Stimulated activated CD8-positive, alpha-beta memory T cell treated with anti-CD3 and anti-CD28 coated beads, Interleukin-7, amount 100 ng/mL, for 4 hours (primary cell): ENCODE measurements around the gene ADI1.

Experiments used
- DNase-seq, 2 donors: peaks; one replicate each; pipeline ENCODE4 v3.0.0-alpha.2; 2020; ENCODE audit warnings: low read depth in 2 of 2

ADI1 gene

DNA sequence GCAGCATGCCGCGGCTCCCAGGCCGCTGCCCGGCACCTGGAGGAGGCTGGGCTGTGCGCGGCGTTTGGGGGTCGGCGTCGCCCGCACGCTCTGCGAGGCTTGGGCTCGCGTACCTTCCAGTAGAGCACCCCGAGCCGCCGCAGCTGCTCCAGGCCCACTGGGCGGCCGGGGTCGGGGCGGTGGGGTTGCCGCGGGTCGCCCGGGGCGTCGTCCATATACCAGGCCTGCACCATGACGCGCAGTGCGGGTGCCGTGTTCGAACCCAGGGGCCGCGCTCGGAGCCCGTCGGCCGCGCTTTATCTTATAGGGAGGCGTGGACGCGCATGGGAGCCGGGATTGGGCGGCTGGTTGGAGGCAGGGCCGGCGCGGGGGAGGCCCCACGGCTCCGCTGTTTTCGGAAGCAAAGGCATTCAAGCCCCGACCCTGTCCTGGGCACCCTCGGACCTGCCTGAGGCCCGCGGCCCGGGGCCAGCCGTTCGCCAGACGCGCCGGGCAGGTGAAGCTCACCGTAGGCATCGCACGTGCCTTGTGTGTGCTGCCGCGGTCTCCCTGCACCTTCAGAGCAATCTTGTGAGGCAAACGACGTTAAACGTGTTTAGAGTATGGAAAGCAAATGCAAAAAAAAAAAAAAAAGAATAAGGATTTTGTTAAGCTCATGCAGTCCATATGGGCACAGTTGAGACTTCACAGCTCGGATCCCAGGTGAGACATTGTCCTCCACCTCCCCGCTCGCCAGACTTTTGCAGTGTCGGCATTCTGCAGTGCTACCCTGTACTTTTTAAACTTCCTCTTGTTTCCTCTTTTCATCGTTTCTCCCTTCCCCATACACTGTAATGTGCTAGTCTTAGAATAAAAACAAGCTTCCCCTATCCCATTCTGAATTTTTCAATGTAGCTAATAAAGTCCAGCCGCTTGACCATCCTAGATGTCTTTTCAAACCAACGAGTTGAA is at the start of gene ADI1:
Gene ADI1, minus strand, starts transcription at position 277 of the 951 bp plus-strand sequence. Its CDS starts 44 bp downstream, at position 233.
- peak; percentile 46 to 67 for DNase-seq

DNA sequence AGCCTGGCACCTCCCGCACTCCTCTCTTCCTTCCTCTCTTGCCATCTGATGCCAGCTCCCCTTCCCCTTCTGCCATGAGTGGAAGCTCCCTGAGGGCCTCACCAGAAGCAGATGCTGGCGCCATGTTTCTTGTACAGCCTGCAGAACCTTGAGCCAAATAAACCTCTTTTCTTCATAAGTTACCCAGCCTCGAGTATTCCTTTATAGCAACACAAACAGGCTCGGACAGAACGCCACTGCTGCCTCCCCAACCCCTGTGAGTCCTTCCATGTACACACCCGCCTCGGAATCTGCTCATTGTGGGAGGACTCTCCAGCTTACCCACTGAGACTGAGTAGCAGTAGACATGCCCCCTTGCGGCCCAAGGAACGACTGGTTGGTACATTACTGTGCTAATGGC is 47.5 kb upstream of the ADI1 start:
- DNase-seq = no peak

- DNase-seq = no peak
Observed at GRCh38 chr2:3565117-3565516, 45.8 kb upstream of the ADI1 start.

DNA sequence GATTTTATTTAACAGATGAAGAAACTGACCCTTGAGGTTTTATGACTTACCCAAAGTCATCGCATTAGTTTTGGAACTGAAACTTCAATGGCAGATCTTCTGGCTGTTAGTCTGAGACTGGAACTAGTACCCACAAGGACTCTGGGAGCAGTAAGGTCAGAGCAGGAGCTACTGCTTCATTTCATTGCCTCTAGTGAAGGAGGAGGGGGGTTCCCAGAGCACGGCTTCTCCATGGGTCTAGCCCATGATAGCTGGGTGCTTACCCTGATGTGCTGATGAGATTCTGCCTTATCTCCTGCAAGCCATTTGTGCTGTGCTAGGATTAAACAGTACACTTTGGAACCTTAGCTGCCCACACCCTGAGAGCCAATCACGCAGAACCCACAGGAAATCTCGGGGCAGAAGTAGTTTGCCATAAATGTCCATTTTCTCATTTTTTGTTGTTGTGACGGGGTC is 44.2 kb upstream of the ADI1 start:
- DNase-seq = no peak

- peak; percentile 96 to 97 for DNase-seq
Observed at GRCh38 chr2:3558205-3559014, 39.1 kb upstream of the ADI1 start, which contains the start of gene RNASEH1. Gene RNASEH1, minus strand, starts transcription at chr2:3558333. Its CDS starts 73 bp downstream, at chr2:3558260.

GRCh38 chr2:3557639-3558204 is 38.4 kb upstream of the ADI1 start:
- DNase-seq = no peak

DNA sequence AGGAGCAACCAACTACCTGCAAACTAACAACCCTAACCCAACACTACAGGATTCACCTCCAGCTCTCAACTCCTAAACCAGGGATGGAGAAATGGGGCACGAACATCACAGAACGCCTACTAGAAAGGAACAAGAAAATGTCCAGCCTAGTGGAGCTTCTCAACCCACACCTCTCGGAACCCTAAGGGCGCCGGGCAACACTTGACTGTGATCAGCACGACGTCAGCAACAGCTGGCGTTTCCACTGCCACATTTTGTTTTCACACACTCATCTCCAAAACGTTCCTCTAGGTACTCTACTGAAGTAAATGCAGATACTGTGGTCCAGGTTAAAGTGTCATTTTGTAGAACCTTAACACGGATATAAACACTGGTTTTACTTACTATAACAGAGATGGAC is 34.6 kb upstream of the ADI1 start:
- no peak for DNase-seq

GRCh38 chr2:3547915-3548314 is 28.6 kb upstream of the ADI1 start:
- no peak for DNase-seq

DNA sequence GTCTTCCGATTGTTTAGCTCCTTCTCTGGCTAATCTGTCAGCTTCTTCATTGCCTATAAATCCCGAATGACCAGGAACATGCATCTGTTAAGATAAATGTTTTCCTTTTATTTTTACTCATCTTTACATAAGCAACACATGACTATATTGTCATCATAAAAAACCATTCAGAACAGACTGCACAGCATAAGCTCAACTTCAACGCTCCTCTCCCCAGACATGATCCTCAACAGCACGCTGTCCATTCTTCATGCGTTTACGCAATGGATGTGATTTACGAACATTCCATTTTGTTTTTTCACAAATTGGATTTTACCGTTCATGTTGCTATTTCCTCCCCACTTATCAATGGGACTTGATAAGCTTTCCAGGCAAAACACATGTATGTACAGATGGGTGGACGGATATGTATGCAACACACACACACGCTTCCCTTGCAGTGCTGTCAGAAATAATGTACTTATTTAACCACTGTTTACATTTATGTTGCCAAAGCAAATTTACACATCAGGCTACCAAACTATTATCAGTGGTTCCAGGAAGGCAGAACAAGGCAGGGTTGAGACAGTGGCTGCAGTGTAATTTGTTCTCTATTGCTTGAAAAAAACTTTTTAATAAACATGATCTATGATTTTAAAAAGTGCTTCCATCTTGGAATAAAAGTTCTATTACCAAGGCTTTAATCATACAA is 26.6 kb upstream of the ADI1 start:
- no peak for DNase-seq

DNA sequence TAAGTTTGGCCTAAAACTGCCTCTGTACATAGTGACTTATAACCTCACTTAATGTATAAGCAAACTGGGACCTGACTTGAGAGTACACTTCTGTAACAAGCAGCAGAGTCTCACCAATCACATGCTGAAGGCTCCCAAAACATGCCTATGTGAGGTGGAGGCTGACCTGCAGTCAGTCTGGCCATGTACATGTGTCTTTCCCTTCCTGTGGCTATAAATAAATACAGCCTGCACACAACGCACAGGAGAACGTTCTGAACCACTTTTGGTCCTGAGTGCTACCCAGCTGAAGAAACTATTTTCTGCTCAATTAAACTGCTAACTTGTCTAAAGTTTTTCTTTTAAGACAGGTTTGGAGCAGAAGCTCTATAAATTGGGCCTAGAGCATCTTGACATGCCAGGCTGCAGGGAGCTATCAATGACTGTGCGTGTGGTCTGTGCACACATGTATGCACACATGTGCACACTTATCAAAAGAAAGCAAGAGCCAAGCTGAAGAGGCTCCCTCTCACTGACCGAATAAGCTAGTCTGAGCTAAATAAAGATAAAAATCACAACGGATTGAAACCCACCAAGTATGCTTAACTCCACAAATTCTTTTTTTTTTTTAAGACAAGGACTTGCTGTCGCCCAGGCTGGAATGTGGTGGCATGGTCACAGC is 23.8 kb upstream of the ADI1 start:
- DNase-seq = no peak

GRCh38 chr2:3542107-3542506 is 22.8 kb upstream of the ADI1 start:
- DNase-seq = no peak

DNA sequence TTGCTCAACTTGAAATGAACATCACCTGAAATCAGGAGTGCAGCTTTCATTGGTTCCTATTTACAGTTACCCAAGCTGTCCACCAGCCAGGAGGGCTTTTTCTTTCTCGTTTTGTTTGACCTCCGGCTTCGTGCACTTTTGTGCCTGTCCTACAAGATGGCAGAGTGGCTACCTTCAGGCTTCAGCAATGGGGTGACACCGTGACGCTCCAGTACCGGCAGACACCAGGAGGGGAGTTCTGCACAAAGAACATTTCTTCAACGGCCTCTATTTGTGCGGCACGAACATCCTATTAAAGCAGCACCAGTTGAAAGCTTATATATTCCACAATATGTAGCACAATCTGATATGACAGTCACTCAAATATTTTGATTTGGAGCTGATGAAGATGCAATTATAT is 20.5 kb upstream of the ADI1 start:
- DNase-seq = no peak

DNA sequence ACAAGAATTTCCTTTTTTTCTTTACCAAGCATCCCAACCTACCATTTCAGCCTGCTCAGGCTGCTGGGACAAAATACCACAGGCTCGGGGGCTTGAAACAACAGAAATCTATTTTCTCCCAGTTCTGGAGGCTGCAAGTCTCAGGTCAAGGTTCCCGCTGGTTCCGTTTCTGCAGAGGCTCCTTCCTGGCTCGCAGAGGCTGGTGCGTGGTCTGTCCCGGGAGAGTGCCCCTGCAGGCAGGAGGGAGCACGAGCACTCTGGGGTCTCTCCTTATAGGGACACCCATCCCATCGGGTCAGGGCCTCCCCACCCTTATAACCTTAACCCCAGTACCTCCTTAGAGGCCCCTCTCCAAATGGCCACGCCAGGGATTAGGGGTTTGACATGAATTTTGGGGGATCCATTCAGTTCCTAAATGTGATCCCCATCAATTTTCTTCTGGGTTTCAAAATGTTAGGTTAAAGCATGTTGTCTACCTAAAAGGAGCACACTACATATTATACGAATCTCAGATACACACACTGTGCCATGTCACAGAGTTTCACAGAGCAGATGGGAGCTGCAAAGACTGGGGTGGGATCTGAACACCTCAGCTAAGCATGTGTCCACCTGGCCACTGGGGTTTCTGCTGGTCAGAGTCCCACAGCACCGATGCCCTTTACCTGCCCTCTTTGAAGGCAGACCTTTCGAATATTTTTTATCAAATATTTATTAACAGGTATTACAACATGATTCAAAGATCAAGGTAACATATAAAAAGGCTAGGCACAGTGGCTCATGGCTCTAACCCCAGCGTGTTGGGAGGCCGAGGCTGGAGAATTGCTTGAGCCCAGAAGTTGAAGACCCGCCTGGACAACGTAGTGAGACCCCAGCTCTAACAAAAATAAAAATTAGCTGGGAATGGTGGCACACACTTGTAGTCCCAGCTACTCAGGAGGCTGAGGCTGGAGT is 17.6 kb upstream of the ADI1 start:
- no peak for DNase-seq

- no peak for DNase-seq
Observed at GRCh38 chr2:3535794-3536681, 16.7 kb upstream of the ADI1 start.

DNA sequence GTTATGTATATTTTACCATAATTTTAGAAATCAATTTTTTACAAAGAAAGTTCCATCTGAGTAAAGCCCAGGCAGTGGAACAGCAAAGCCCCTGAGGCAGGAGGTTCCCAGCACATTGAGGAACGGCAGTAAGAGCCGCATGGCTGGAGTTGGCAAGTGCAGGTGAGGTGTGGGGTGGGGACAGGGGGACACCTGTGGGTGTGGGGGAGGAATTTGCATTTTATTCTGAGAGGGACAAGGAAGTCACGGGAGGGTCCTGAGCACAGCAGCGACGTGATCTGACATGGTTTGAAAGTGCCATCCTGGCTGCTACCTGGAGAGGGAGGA is 16.1 kb upstream of the ADI1 start:
- no peak for DNase-seq

DNA sequence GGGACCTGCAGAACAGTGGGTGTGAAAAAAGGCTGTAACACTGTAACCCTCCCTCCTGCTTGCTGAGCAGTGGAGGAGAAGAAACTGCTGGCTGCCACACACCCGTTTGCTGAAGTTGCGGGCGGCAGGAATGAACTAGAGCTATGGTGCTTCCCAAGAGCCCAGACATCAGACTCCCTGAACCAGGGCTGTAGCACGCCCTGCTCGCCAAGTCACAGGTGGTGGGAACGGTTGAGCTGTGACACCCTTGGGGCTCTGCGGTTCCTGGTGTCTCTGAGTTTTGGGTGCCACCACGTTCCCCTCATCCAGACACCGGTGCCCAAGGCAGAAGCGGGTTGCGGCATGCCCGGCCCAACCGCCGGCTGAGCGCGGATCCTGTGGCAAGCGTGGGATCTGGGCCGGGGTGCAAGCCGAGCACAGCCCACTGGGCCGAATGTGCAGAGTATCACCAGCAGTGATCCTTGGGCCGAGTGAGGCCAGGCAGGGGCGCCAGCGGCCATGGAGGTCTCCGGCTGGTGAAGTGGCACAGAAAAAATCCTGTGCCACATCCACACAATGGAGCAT is 15.0 kb upstream of the ADI1 start:
- no peak for DNase-seq

DNA sequence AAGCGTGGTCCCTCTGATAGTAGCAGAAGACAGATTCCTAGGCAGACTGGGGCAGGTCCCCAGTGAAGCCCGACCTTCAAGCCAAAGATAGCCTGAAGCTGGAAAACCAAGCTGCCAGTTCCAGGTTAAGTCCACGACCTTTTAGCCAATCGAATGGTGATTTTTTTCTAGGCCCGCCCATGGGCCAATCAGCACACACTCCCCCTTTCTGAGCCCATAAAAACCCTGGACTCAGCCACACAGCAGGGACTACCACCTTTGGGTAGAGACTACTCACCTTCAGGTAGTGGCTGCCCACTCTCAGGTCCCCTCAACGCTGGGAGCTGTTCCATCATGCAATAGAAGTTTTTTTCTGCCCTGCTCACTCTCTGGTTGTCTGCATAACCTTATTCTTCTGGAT is 14.5 kb upstream of the ADI1 start:
- DNase-seq = no peak

- DNase-seq = no peak
Observed at GRCh38 chr2:3532941-3533340, 13.6 kb upstream of the ADI1 start.
